GM20000 (cell line): ENCODE results near the gene SLC20A1.

Experiments used
- DNase-seq: peaks from one replicate; pipeline ENCODE4 v3.0.0; 2012; ENCODE audit warnings: low spot score
- CTCF ChIP-seq: IDR thresholded peaks from 2 replicates; pipeline ENCODE4 v1.5.1; 2012; ENCODE audit warnings: mild to moderate bottlenecking, control low read depth; ENCODE audit errors: extremely low read depth, missing control alignments

Gene SLC20A1

DNA sequence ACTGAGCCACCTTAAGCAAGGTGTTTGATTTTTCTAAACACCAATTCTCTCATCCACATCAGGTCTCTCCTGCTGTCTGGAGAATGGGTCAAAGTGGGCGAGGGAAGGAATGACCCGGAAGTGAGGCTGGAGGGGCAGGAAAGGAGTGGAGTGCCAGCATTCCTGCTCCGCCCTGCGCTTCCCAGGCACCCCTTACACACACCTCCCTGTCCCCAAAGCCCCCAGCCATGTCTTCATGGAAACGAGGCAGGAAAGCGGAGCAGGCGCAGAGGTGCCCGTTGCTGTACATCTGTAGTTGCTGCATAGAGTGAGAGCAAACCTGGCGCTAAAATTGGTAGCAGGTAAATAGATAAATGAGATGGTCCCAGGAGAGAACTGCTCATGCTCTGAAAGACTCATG is 47.9 kb downstream of the SLC20A1 start:
- DNase-seq: no peak
- TF ChIP-seq CTCF: no peak

GRCh38 chr2:112694182-112694581 is 48.4 kb downstream of the SLC20A1 start:
- DNase-seq: no peak
- no peak for TF ChIP-seq CTCF

GRCh38 chr2:112698834-112699515 is 53.2 kb downstream of the SLC20A1 start:
- no peak for DNase-seq

DNA sequence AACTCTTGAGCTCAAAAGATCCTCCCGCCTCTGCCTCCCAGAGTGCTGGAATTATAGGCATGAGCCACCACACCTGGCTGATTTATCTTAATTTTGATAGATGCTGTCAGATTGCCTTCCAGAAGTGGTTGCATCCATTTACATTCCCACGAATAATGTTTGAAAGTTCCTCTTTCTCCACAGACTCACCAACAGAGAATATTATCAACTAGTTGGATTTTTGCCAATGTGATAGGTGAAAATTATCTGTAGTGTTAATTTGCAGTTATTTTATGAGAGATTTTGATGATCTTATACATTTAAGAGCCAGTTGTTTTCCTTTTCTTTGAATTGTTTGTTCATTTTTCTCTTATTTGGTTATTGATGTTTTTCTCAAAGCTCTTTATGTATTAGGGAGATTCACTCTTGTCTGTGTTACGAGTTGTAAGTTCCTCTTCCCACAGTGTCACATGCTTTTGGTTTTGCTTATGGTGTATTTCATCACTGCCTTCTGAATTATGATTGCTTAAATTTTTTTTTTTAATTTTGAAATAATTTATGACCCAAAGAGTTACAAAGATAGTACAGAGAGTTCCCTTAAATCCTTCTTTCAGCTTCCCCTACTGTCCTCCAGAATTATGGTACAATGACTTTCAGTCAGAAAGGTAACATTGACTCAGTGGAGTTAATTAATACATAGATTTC is 54.4 kb downstream of the SLC20A1 start:
- TF ChIP-seq CTCF: no peak
- DNase-seq: no peak

More at GRCh38 chr2:112698834-112699515, 53.2 kb downstream of the SLC20A1 start:
- no peak for TF ChIP-seq CTCF

- TF ChIP-seq CTCF: no peak
- no peak for DNase-seq
These were observed 55.3 kb downstream of the SLC20A1 start for GRCh38 chr2:112701052-112701451.

- no peak for DNase-seq
- TF ChIP-seq CTCF: no peak
These were observed 57.9 kb downstream of the SLC20A1 start for GRCh38 chr2:112703684-112704083.

GRCh38 chr2:112705575-112705974 is 59.8 kb downstream of the SLC20A1 start:
- no peak for TF ChIP-seq CTCF
- DNase-seq: no peak
